AG09309 (cell line): ENCODE data around the gene CPXM1.
"Not testable (repeated sequence)": the region's sequence is repeated elsewhere in the genome, so short reads cannot be mapped to it uniquely, and the experiment has no call there.

Source experiments
- DNase-seq: peaks from one replicate; pipeline ENCODE4 v3.0.0-alpha.2; 2010; ENCODE audit warnings: low read depth
- H3K4me3 ChIP-seq: 2 replicates; pipeline ENCODE4 v1.5.1; 2011; ENCODE audit warnings: mild to moderate bottlenecking, low read depth, low read length, moderate library complexity; ENCODE audit not compliant: control insufficient read depth
- CTCF ChIP-seq: IDR thresholded peaks from 2 replicates; pipeline ENCODE4 v1.5.1; 2011; ENCODE audit warnings: mild to moderate bottlenecking, low read depth, low read length, inconsistent platforms; ENCODE audit not compliant: insufficient read depth, control insufficient read depth; ENCODE audit errors: missing control alignments

CPXM1 gene

GRCh38 chr20:2835331-2835796 lies 34.9 kb upstream of the CPXM1 start:
- H3K4me3 ChIP-seq = no peak overlapping the region
- no peak for DNase-seq
- TF ChIP-seq CTCF = no peak

- no peak for DNase-seq
- TF ChIP-seq CTCF = no peak
- no peak overlapping the region for H3K4me3 ChIP-seq
Observed at GRCh38 chr20:2834401-2835110, 34.1 kb upstream of the CPXM1 start.

GRCh38 chr20:2833761-2834160 lies 33.3 kb upstream of the CPXM1 start:
- H3K4me3 ChIP-seq = no peak overlapping the region
- no peak for DNase-seq
- no peak for TF ChIP-seq CTCF

GRCh38 chr20:2831206-2831605 lies 30.8 kb upstream of the CPXM1 start:
- not testable (repeated sequence) for DNase-seq, H3K4me3 ChIP-seq

GRCh38 chr20:2829376-2829775 lies 28.9 kb upstream of the CPXM1 start:
- H3K4me3 ChIP-seq = no peak overlapping the region
- TF ChIP-seq CTCF = no peak
- no peak for DNase-seq

- DNase-seq = no peak
- H3K4me3 ChIP-seq = no peak overlapping the region
- no peak for TF ChIP-seq CTCF
Observed at GRCh38 chr20:2826655-2827054, 26.2 kb upstream of the CPXM1 start.

GRCh38 chr20:2825761-2826160 lies 25.3 kb upstream of the CPXM1 start:
- no peak for DNase-seq
- H3K4me3 ChIP-seq = no peak overlapping the region
- no peak for TF ChIP-seq CTCF
